Measurements from ENCODE around the gene AUTS2. TPM values are rescaled to one million over a fixed set of nuclear protein-coding genes. Genes with fewer than 3 reads are reported as not detected.

The AUTS2 gene
- total and polyA plus RNA-seq, 10 donors: 6.1 to 54.8 (median 29.1) TPM

GRCh38 chr7:69575651-69576050 lies 22.6 kb upstream of the AUTS2 start:
- Histone ChIP-seq H3K9me3 (no peaks in the 10 kb centered on the region), H3K4me1 (no peaks in the 10 kb centered on the region), H3K36me3 (no peaks in the 10 kb centered on the region), H3K27me3 (replicated peaks in 1 of 7) (peaks cover 0 to 7% (median 0%) of the 10 kb centered on the region in 7 donors), H3K27ac (no peak overlapping the region), H3K4me3 (no peak overlapping the region)
- TF ChIP-seq POLR2A (IDR thresholded peaks at IDR 0.05) (no peak), POLR2AphosphoS5 (IDR thresholded peaks at IDR 0.05) (no peak)
- TF ChIP-seq, protein P1, sequence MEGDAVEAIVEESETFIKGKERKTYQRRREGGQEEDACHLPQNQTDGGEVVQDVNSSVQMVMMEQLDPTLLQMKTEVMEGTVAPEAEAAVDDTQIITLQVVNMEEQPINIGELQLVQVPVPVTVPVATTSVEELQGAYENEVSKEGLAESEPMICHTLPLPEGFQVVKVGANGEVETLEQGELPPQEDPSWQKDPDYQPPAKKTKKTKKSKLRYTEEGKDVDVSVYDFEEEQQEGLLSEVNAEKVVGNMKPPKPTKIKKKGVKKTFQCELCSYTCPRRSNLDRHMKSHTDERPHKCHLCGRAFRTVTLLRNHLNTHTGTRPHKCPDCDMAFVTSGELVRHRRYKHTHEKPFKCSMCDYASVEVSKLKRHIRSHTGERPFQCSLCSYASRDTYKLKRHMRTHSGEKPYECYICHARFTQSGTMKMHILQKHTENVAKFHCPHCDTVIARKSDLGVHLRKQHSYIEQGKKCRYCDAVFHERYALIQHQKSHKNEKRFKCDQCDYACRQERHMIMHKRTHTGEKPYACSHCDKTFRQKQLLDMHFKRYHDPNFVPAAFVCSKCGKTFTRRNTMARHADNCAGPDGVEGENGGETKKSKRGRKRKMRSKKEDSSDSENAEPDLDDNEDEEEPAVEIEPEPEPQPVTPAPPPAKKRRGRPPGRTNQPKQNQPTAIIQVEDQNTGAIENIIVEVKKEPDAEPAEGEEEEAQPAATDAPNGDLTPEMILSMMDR (IDR thresholded peaks at IDR 0.05 in 8 of 11, conservative IDR thresholded peaks at IDR 0.05 in 3 of 11): no peak
- intact Hi-C loops (cut with DNase I; ENCODE audit: low total_unique reads): no loop called here
- WGBS, 5 donors: 80 to 93% (median 85%) methylated on average over 4 of the region's 4 CpGs
- DNase-seq: no peak

GRCh38 chr7:69577221-69577620 lies 21.1 kb upstream of the AUTS2 start:
- no peaks in the 10 kb centered on the region for H3K36me3 ChIP-seq
- intact Hi-C loops (cut with DNase I; ENCODE audit: low total_unique reads): no loop called here
- no peak overlapping the region for H3K27ac ChIP-seq
- DNase-seq: no peak
- H3K4me1 ChIP-seq: no peaks in the 10 kb centered on the region
- no peak overlapping the region for H3K4me3 ChIP-seq
- peaks cover 0 to 7% (median 0%) of the 10 kb centered on the region in 7 donors for H3K27me3 ChIP-seq (replicated peaks in 1 of 7)
- H3K9me3 ChIP-seq: no peaks in the 10 kb centered on the region
- TF ChIP-seq, protein P1 (IDR thresholded peaks at IDR 0.05 in 8 of 11, conservative IDR thresholded peaks at IDR 0.05 in 3 of 11): no peak
- TF ChIP-seq POLR2AphosphoS5 (IDR thresholded peaks at IDR 0.05): no peak
- no peak for TF ChIP-seq POLR2A (IDR thresholded peaks at IDR 0.05)

DNA sequence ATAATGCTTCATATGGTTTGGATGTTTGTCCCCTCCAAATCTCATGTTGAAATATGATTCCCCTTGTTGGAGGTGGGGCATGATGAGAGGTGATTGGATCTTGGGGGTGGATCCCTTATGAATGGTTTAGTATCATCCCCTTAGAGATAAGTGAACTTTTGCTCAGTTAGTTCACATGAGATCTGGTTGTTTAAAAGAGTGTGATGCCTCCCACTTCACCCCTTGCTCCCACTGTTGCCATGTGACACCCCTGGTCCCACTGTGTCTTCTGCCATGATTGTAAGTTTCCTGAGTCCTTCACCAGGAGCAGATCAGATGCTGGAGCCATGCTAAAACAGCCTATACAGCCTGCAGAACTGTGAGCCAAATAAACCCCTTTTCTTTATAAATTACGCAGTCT lies 13.1 kb upstream of the AUTS2 start:
- intact Hi-C loops (cut with DNase I; ENCODE audit: low total_unique reads): no loop called here
- Histone ChIP-seq H3K36me3 (no peaks in the 10 kb centered on the region), H3K4me3 (no peak overlapping the region), H3K27ac (no peak overlapping the region), H3K4me1 (no peaks in the 10 kb centered on the region), H3K9me3 (no peaks in the 10 kb centered on the region), H3K27me3 (replicated peaks in 1 of 7) (no peaks in the 10 kb centered on the region)
- 93 to 100% (median 95%) methylated on average over 1 of the region's 1 CpG for WGBS, 5 donors
- TF ChIP-seq POLR2A (IDR thresholded peaks at IDR 0.05) (no peak), POLR2AphosphoS5 (IDR thresholded peaks at IDR 0.05) (no peak)
- TF ChIP-seq, protein P1 (IDR thresholded peaks at IDR 0.05 in 8 of 11, conservative IDR thresholded peaks at IDR 0.05 in 3 of 11): no peak
- DNase-seq: no peak

- TF ChIP-seq, protein P1 (IDR thresholded peaks at IDR 0.05 in 8 of 11, conservative IDR thresholded peaks at IDR 0.05 in 3 of 11): no peak
- no peak for TF ChIP-seq POLR2A (IDR thresholded peaks at IDR 0.05)
- TF ChIP-seq POLR2AphosphoS5 (IDR thresholded peaks at IDR 0.05): no peak
- peaks cover 0 to 8% (median 3%) of the 10 kb centered on the region in 8 donors for H3K9me3 ChIP-seq
- H3K4me3 ChIP-seq: no peak overlapping the region
- H3K4me1 ChIP-seq: no peaks in the 10 kb centered on the region
- no peak for DNase-seq
- intact Hi-C loops (cut with DNase I; ENCODE audit: low total_unique reads): no loop called here
- no peaks in the 10 kb centered on the region for H3K27me3 ChIP-seq (replicated peaks in 1 of 7)
- H3K36me3 ChIP-seq: no peaks in the 10 kb centered on the region
- no peak overlapping the region for H3K27ac ChIP-seq
- 89 to 95% (median 91%) methylated on average over 3 of the region's 3 CpGs for WGBS, 5 donors
These were observed 12.0 kb upstream of the AUTS2 start for GRCh38 chr7:69586321-69586720.

Measured in spleen (tissue), 11 donors.